ENCODE measurements around the gene ASAP2. TPM values are rescaled to one million over a fixed set of nuclear protein-coding genes. Genes with fewer than 3 reads are reported as not detected.

ASAP2 gene
- total RNA-seq, 2 donors from 2014 or later, result 58.1 to 61.7 TPM

DNA sequence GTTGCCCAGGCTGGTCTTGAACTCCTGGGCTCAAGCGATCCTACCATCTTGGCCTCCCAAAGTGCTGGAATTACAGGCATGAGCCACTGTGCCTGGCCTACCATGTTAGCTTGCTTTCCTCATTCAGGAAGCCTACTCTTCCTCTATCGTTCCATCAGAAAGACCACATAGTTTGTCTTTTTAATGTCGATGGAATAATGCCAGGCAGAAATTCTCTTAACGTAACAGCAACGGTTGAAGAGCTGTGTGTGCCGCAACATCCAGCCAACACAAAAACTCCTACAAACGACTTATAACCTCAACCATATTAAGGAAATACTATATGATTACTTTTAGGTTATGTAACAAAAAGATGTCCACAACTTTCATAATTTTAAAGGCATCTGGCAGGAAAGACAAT, 206.2 kb downstream of the ASAP2 start:
- no peak overlapping the region for H3K4me3 ChIP-seq
- H3K36me3 ChIP-seq, result no peaks in the 10 kb centered on the region
- no peak overlapping the region for H3K27ac ChIP-seq
- no peaks in the 10 kb centered on the region for H3K4me1 ChIP-seq
- intact Hi-C loops (cut with DNase I), result no loop called here
- no peak for DNase-seq
- no peaks in the 10 kb centered on the region for H3K27me3 ChIP-seq
- H3K9me3 ChIP-seq, result no peaks in the 10 kb centered on the region
- TF ChIP-seq, protein P1, sequence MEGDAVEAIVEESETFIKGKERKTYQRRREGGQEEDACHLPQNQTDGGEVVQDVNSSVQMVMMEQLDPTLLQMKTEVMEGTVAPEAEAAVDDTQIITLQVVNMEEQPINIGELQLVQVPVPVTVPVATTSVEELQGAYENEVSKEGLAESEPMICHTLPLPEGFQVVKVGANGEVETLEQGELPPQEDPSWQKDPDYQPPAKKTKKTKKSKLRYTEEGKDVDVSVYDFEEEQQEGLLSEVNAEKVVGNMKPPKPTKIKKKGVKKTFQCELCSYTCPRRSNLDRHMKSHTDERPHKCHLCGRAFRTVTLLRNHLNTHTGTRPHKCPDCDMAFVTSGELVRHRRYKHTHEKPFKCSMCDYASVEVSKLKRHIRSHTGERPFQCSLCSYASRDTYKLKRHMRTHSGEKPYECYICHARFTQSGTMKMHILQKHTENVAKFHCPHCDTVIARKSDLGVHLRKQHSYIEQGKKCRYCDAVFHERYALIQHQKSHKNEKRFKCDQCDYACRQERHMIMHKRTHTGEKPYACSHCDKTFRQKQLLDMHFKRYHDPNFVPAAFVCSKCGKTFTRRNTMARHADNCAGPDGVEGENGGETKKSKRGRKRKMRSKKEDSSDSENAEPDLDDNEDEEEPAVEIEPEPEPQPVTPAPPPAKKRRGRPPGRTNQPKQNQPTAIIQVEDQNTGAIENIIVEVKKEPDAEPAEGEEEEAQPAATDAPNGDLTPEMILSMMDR (IDR thresholded peaks at IDR 0.05), result no peak
- no peak overlapping the region for H3K9ac ChIP-seq (ENCODE audit: low read depth in 2 of 2, low read length in 2 of 2)

DNA sequence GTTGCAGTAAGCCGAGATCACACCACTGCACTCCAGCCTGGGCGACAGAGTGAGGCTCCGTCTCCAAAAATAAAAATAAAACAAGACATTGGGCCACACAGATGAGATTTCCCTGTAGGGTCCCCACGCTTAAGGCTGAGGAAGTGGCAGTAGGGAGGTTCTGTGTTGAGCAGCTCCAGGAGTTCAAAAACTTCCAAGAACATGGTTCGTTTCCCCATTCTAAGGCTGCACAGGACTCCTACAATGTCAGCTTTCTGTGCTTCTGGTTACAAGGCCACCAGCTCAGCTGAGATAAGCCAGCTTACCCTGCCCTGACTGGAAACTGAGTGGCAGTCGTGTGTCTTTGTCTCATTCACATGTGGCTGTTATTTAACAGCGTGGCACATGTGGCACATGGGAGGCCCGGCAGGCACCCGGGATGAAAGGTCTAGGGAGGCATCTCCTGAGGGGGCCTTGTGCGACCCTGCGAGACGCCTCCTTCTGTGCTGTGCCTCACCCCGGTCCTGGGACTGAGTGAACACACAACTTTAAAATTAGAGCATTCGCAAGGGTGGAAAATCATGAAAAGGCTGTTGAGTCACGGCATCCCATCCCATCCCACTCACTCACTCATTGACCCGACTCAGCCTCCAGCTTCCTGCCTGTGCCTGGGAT, 209.0 kb downstream of the ASAP2 start:
- Histone ChIP-seq H3K4me3 (no peak overlapping the region), H3K27ac (no peak overlapping the region), H3K36me3 (no peaks in the 10 kb centered on the region), H3K4me1 (no peaks in the 10 kb centered on the region), H3K9ac (ENCODE audit: low read depth in 2 of 2, low read length in 2 of 2) (no peak overlapping the region), H3K27me3 (no peaks in the 10 kb centered on the region), H3K9me3 (no peaks in the 10 kb centered on the region)
- DNase-seq, result no peak
- TF ChIP-seq, protein P1 (IDR thresholded peaks at IDR 0.05), result no peak
- intact Hi-C loops (cut with DNase I), result no loop called here

DNA sequence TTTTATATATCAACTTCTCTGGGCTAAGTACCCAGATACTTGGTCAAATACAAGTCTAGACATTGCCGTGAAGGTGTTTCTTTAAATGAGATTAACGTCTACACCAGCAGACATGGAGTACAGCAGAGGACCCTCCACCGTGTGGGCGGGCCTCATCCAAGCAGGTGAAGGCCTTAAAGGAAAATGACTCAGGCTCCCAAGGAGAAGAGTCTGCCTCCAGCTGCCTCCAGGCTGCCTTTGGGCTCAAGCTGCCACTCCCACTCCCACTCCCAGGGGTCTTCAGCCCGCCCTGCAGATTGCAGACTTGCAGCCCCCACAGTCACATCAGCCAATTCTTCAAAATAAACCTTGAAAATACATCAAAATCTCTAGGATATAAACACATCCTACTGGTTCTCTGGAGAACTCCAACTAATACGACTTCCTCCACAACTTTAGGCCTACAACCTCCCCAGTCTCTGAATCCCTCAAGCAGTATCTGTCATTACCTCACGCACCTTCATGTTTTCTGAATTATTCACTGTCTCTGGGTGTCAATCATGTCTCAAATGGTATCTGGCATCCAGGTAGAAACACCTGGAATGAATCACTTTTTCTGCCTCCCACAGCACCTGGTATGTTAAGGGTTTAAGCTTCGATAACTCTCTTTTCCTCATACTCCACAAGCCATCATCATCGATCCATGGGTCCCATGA, 209.8 kb downstream of the ASAP2 start:
- no peaks in the 10 kb centered on the region for H3K27me3 ChIP-seq
- H3K4me3 ChIP-seq, result no peak overlapping the region
- H3K4me1 ChIP-seq, result no peaks in the 10 kb centered on the region
- H3K9ac ChIP-seq (ENCODE audit: low read depth in 2 of 2, low read length in 2 of 2), result no peak overlapping the region
- intact Hi-C loops (cut with DNase I), result no loop called here
- no peak for DNase-seq
- H3K9me3 ChIP-seq, result no peaks in the 10 kb centered on the region
- H3K36me3 ChIP-seq, result no peaks in the 10 kb centered on the region
- TF ChIP-seq, protein P1 (IDR thresholded peaks at IDR 0.05), result no peak
- H3K27ac ChIP-seq, result no peak overlapping the region

DNA sequence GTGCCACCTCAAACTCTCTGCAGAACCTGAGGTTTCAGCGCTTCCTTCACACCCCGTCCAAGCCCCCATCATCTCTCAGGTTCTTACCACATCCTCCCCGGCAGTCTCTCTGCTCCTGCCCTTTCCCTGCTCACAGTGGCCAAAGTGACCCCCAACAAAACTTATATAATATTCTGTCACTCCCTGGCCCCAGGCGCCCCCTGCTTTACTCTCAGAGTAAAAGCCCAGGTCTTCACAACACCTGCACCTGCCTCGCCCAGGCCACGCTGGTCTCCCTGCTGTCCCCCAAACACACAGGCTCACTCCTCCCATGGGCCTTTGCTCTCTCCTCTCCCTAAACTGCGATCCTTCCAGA, 210.3 kb downstream of the ASAP2 start:
- no peak overlapping the region for H3K9ac ChIP-seq (ENCODE audit: low read depth in 2 of 2, low read length in 2 of 2)
- H3K4me3 ChIP-seq, result no peak overlapping the region
- H3K36me3 ChIP-seq, result no peaks in the 10 kb centered on the region
- TF ChIP-seq, protein P1 (IDR thresholded peaks at IDR 0.05), result no peak
- no peak for DNase-seq
- H3K27ac ChIP-seq, result no peak overlapping the region
- H3K4me1 ChIP-seq, result no peaks in the 10 kb centered on the region
- no peaks in the 10 kb centered on the region for H3K27me3 ChIP-seq
- no peaks in the 10 kb centered on the region for H3K9me3 ChIP-seq
- intact Hi-C loops (cut with DNase I), result no loop called here

DNA sequence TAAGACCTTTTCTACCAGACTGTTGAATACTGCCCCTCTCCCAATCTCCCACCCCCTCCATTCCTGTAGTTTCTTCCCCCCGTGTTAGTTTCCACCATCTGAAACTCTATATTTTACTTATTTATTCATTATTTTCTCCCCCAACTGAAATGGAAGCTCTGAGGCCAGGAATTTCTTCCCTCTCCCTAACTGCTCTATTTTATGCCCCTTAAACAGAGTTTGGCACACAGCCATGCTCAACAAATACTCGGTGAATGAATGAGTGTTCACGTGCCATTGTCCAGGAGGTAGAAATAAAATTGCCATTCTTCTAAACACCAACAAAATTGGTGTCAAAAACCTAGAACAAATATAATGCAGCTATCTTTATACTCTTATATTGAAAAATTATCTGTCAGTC, 211.1 kb downstream of the ASAP2 start:
- Histone ChIP-seq H3K36me3 (no peaks in the 10 kb centered on the region), H3K27ac (no peak overlapping the region), H3K27me3 (no peaks in the 10 kb centered on the region), H3K9ac (ENCODE audit: low read depth in 2 of 2, low read length in 2 of 2) (no peak overlapping the region), H3K4me1 (peaks cover 4% of the 10 kb centered on the region), H3K4me3 (no peak overlapping the region), H3K9me3 (no peaks in the 10 kb centered on the region)
- TF ChIP-seq, protein P1 (IDR thresholded peaks at IDR 0.05), result no peak
- DNase-seq, result no peak
- intact Hi-C loops (cut with DNase I), result no loop called here

Measured in colonic mucosa (tissue), 4 donors.